ENCODE measurements around the gene COQ8A.

The COQ8A gene

DNA sequence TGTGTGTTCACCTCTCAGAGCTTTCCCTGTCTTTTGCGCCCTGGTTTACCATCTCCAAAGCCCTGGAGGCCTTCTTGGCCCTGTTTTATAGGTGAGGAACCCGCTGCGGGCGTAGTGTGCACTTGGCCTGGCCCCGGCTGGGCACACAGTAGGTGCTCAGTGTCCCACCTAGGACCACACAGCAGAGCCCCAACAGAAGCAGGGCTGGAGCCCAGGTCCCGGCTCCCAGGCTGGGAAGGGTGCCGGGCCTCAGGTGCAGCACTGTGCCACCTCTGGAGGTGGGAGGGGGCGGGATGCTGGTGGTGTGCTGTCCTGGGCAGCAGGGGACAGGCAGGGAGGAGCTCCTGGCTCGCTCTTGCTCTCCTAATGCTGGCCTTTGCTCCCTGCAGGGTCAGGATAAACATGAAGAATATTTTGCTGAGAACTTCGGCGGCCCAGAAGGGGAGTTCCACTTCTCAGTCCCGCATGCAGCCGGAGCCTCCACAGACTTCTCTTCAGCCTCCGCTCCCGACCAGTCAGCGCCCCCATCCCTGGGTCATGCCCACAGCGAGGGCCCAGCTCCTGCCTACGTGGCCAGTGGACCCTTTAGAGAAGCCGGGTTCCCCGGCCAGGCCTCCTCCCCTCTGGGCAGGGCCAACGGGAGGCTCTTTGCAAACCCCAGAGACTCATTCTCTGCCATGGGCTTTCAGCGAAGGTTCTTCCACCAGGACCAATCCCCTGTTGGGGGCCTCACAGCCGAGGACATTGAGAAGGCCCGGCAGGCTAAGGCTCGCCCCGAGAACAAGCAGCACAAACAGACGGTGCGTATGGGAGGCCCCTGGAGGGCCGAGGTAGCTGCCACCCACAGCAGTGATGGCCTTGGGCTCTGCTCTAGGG is 24.8 kb downstream of the COQ8A start:
- peaks cover 6% of the 10 kb centered on the region; the same call in 1 of the 2 replicates for H3K9me3 ChIP-seq (ENCODE audit: insufficient read depth, low read depth, low read length)
- H3K4me1 ChIP-seq (ENCODE audit: insufficient read depth, low read length), result no peaks in the 10 kb centered on the region
- H3K4me3 ChIP-seq (ENCODE audit: low read length), result no peak overlapping the region
- no peaks in the 10 kb centered on the region; the same call in 1 of the 2 replicates for H3K36me3 ChIP-seq (ENCODE audit: insufficient read depth, low read depth, low read length)
- no peaks in the 10 kb centered on the region for H3K27me3 ChIP-seq (ENCODE audit: insufficient read depth, low read length)
- no peak overlapping the region for H3K9ac ChIP-seq (ENCODE audit: low read depth, low read length)
- H3K27ac ChIP-seq (ENCODE audit: low read length), result no peak overlapping the region

DNA sequence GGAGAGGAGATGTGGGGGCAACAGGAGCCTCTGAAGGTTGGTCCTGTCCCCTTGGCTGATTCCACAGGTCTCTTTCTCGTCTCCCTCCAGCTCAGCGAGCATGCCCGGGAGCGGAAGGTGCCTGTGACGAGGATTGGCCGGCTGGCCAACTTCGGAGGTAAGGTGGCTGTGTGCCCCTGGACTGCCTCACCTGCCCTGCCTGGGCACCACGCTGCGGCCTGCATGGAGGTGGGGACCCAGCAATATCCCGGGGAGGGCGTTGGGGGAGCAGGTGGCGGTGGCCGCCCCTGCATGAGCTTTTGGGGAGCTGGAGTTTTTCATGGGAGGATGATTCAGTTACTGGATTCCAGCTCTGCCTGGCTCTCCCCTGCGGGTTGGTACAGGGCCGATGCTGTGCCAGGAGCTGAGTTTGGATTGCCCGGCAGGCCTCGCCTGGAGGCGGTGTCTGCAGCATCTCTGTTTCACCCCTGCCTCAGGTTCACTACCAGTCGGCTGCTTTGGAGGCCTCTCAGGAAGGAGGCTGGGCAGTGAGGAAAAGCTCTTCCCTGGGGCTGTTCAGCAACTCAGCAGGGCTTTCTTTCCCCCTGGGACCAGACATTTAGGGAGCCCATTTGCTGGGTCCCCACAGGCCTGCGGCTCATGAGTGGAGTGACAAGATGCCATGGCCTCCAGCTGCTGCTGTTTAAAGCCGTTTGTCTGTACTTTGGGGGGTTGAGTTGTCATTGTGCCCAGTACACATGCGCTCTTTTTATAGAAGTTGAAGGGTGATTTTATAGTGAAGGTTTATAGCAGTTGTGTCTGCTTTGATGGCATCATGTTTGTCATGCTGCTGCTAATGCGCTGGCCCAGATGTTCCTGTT is 25.7 kb downstream of the COQ8A start:
- H3K9me3 ChIP-seq (ENCODE audit: insufficient read depth, low read depth, low read length), result no peaks in the 10 kb centered on the region
- no peak overlapping the region for H3K9ac ChIP-seq (ENCODE audit: low read depth, low read length)
- H3K36me3 ChIP-seq (ENCODE audit: insufficient read depth, low read depth, low read length), result no peaks in the 10 kb centered on the region; the same call in 1 of the 2 replicates
- H3K27ac ChIP-seq (ENCODE audit: low read length), result no peak overlapping the region
- no peak overlapping the region for H3K4me3 ChIP-seq (ENCODE audit: low read length)
- H3K27me3 ChIP-seq (ENCODE audit: insufficient read depth, low read length), result no peaks in the 10 kb centered on the region
- H3K4me1 ChIP-seq (ENCODE audit: insufficient read depth, low read length), result no peaks in the 10 kb centered on the region

- Histone ChIP-seq H3K27me3 (ENCODE audit: insufficient read depth, low read length) (no peaks in the 10 kb centered on the region), H3K4me3 (ENCODE audit: low read length) (no peak overlapping the region), H3K4me1 (ENCODE audit: insufficient read depth, low read length) (no peaks in the 10 kb centered on the region), H3K36me3 (ENCODE audit: insufficient read depth, low read depth, low read length) (peaks cover under 1% of the 10 kb centered on the region; the same call in 1 of the 2 replicates), H3K27ac (ENCODE audit: low read length) (no peak overlapping the region), H3K9ac (ENCODE audit: low read depth, low read length) (no peak overlapping the region), H3K9me3 (ENCODE audit: insufficient read depth, low read depth, low read length) (peaks cover 2% of the 10 kb centered on the region; the same call in 1 of the 2 replicates)
Observed at GRCh38 chr1:226966683-226967082, 26.6 kb downstream of the COQ8A start.

- Histone ChIP-seq H3K4me1 (ENCODE audit: insufficient read depth, low read length) (no peaks in the 10 kb centered on the region), H3K36me3 (ENCODE audit: insufficient read depth, low read depth, low read length) (peaks cover 5% of the 10 kb centered on the region; the same call in 1 of the 2 replicates), H3K27ac (ENCODE audit: low read length) (no peak overlapping the region), H3K27me3 (ENCODE audit: insufficient read depth, low read length) (no peaks in the 10 kb centered on the region), H3K4me3 (ENCODE audit: low read length) (no peak overlapping the region), H3K9me3 (ENCODE audit: insufficient read depth, low read depth, low read length) (peaks cover 6% of the 10 kb centered on the region; the same call in 1 of the 2 replicates), H3K9ac (ENCODE audit: low read depth, low read length) (no peak overlapping the region)
Observed at GRCh38 chr1:226967665-226968064, 27.6 kb downstream of the COQ8A start.

DNA sequence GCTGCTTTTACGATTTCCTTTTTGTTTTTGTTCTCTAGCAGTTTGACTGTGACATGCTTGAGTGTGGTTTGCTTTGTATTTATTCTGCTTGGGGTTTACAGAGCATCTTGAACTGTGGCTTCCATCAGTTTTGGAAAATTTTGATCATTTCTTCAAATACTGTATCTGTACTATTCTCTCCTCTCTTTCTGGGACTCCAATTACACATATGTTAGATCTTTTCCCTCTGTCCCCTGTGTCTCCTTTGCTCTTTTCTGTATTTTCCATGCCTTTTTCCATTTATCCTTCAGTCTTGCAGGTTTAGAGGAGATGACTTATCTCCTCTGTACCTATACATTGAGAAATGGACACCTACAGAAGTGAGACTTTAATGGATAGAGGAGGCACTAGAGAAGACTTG is 31.7 kb downstream of the COQ8A start:
- H3K4me3 ChIP-seq (ENCODE audit: low read length), result no peak overlapping the region
- H3K27ac ChIP-seq (ENCODE audit: low read length), result no peak overlapping the region
- H3K36me3 ChIP-seq (ENCODE audit: insufficient read depth, low read depth, low read length), result peaks cover 5% of the 10 kb centered on the region; the same call in 1 of the 2 replicates
- peaks cover 6% of the 10 kb centered on the region; the same call in 1 of the 2 replicates for H3K9me3 ChIP-seq (ENCODE audit: insufficient read depth, low read depth, low read length)
- H3K27me3 ChIP-seq (ENCODE audit: insufficient read depth, low read length), result no peaks in the 10 kb centered on the region
- H3K4me1 ChIP-seq (ENCODE audit: insufficient read depth, low read length), result no peaks in the 10 kb centered on the region
- no peak overlapping the region for H3K9ac ChIP-seq (ENCODE audit: low read depth, low read length)

GRCh38 chr1:226972931-226973330 is 32.8 kb downstream of the COQ8A start:
- no peak overlapping the region for H3K4me3 ChIP-seq (ENCODE audit: low read length)
- H3K27ac ChIP-seq (ENCODE audit: low read length), result no peak overlapping the region
- peaks cover 6% of the 10 kb centered on the region; the same call in 1 of the 2 replicates for H3K9me3 ChIP-seq (ENCODE audit: insufficient read depth, low read depth, low read length)
- H3K9ac ChIP-seq (ENCODE audit: low read depth, low read length), result no peak overlapping the region
- no peaks in the 10 kb centered on the region for H3K27me3 ChIP-seq (ENCODE audit: insufficient read depth, low read length)
- H3K4me1 ChIP-seq (ENCODE audit: insufficient read depth, low read length), result no peaks in the 10 kb centered on the region
- peaks cover 5% of the 10 kb centered on the region; the same call in 1 of the 2 replicates for H3K36me3 ChIP-seq (ENCODE audit: insufficient read depth, low read depth, low read length)

DNA sequence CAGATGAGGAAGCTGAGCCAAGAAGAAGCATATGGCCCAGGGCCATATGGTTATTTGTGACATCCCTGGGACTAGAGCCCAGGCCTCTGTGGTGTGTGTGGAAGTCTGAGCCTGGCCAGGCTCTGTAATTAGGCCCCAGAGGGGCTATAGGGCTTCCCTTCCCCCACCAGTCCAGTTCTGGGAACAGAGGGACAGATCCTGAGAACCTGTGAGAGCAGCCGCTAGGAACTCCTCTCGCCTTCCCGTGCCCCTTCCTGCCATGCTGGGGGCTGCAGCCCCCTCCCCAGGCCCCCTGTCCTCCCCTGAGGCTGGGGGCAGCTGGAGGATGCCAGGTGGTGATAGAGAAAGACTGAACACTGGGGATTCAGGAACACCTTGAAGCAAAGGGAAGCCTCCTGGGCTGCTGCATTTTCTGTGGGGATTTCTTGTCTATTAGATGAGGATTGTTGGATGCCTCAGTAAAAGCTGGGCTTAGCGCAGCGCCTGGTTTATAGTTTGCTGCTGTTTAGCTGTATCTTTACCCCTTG is 33.3 kb downstream of the COQ8A start:
- Histone ChIP-seq H3K9me3 (ENCODE audit: insufficient read depth, low read depth, low read length) (peaks cover 6% of the 10 kb centered on the region; the same call in 1 of the 2 replicates), H3K4me1 (ENCODE audit: insufficient read depth, low read length) (no peaks in the 10 kb centered on the region), H3K27ac (ENCODE audit: low read length) (no peak overlapping the region), H3K36me3 (ENCODE audit: insufficient read depth, low read depth, low read length) (peaks cover 5% of the 10 kb centered on the region; the same call in 1 of the 2 replicates), H3K9ac (ENCODE audit: low read depth, low read length) (no peak overlapping the region), H3K27me3 (ENCODE audit: insufficient read depth, low read length) (no peaks in the 10 kb centered on the region), H3K4me3 (ENCODE audit: low read length) (no peak overlapping the region)

DNA sequence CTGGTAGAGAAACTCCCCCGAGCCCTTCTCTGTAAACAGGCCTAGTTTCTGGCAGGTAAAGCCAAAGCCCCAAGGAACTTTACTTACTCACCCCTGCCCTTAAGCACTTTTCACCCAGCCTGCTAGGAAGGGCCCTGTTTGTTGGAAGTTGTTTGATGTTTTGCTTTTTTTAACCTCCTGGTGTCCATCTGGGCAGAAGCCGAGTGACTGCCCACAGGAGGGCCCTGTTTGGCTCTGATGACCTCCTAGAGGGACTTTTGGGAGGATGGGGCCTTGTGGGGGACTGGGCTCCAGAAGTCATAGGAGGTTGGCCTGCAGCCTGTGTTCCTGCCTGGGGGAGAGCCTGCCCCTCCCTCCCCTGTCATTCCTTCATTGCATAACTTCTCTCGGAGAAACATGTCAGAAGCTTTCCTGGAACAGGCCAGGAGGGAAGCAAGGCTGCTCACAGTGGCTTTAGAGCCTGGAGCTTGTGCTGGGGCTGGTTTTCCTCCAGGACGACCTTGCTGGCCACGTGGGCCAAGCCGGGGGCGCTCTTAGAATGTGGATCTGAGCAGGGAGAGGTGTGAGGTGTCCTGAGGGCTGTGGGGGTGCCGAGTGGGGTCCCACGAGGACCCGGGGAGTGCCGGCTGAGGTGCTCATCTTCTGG is 33.9 kb downstream of the COQ8A start:
- peaks cover 6% of the 10 kb centered on the region; the same call in 1 of the 2 replicates for H3K9me3 ChIP-seq (ENCODE audit: insufficient read depth, low read depth, low read length)
- H3K36me3 ChIP-seq (ENCODE audit: insufficient read depth, low read depth, low read length), result peaks cover 5% of the 10 kb centered on the region; the same call in 1 of the 2 replicates
- H3K27ac ChIP-seq (ENCODE audit: low read length), result no peak overlapping the region
- H3K9ac ChIP-seq (ENCODE audit: low read depth, low read length), result no peak overlapping the region
- no peaks in the 10 kb centered on the region for H3K4me1 ChIP-seq (ENCODE audit: insufficient read depth, low read length)
- no peaks in the 10 kb centered on the region for H3K27me3 ChIP-seq (ENCODE audit: insufficient read depth, low read length)
- no peak overlapping the region for H3K4me3 ChIP-seq (ENCODE audit: low read length)

DNA sequence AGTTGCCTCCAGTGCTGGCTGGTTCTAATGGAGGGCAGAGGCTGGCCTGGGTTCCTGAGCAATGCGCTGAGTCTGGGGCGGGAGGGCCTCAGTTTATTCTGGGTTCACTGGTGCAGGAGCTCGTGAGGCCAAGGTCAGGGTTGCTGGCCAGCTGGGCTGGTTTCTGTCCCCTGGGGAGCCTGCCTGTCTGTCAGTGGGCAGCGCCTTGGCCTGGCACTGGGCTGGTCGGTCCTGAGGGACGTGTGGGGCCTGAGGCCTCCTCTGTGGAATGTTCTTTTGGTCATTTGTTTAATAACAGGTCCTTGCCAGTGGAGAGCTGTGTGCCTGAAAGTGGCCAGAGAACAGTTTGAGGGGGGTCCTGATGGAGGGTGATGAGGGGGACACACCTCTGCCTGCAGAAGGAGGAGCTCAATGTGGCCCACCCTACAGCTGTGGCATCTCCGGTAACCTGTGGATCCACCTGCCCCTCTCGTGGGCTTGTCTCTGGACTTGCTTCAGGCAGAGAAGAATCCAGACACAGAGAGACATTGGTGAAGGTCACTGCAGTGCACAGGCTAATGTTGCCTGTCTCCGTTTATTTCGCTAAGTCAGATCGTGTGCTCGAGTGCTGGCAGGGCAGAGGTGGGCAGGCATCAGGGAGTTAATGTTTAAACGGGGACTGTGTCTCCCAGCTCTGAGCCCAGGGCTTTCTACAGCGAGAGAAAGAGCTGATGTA is 34.6 kb downstream of the COQ8A start:
- no peak overlapping the region for H3K4me3 ChIP-seq (ENCODE audit: low read length)
- H3K27ac ChIP-seq (ENCODE audit: low read length), result no peak overlapping the region
- H3K27me3 ChIP-seq (ENCODE audit: insufficient read depth, low read length), result no peaks in the 10 kb centered on the region
- H3K36me3 ChIP-seq (ENCODE audit: insufficient read depth, low read depth, low read length), result peaks cover 5% of the 10 kb centered on the region; the same call in 1 of the 2 replicates
- no peaks in the 10 kb centered on the region for H3K4me1 ChIP-seq (ENCODE audit: insufficient read depth, low read length)
- peaks cover 6% of the 10 kb centered on the region; the same call in 1 of the 2 replicates for H3K9me3 ChIP-seq (ENCODE audit: insufficient read depth, low read depth, low read length)
- no peak overlapping the region for H3K9ac ChIP-seq (ENCODE audit: low read depth, low read length)

- Histone ChIP-seq H3K27me3 (ENCODE audit: insufficient read depth, low read length) (no peaks in the 10 kb centered on the region), H3K36me3 (ENCODE audit: insufficient read depth, low read depth, low read length) (peaks cover 5% of the 10 kb centered on the region; the same call in 1 of the 2 replicates), H3K4me1 (ENCODE audit: insufficient read depth, low read length) (no peaks in the 10 kb centered on the region), H3K4me3 (ENCODE audit: low read length) (no peak overlapping the region), H3K9ac (ENCODE audit: low read depth, low read length) (no peak overlapping the region), H3K9me3 (ENCODE audit: insufficient read depth, low read depth, low read length) (peaks cover 6% of the 10 kb centered on the region; the same call in 1 of the 2 replicates), H3K27ac (ENCODE audit: low read length) (no peak overlapping the region)
Observed at GRCh38 chr1:226975259-226976250, 35.5 kb downstream of the COQ8A start.

All from iPS-20b (cell line).